GM19463 (cell line): Measurements from ENCODE around the gene TRAPPC2B.

Source experiments
- ATAC-seq: cut with Tn5 transposase; IDR thresholded peaks from one replicate; pipeline ENCODE4 v1.9.1; 2021; ENCODE audit warnings: mild to moderate bottlenecking, moderate library complexity; ENCODE audit not compliant: unreplicated experiment

Gene TRAPPC2B

DNA sequence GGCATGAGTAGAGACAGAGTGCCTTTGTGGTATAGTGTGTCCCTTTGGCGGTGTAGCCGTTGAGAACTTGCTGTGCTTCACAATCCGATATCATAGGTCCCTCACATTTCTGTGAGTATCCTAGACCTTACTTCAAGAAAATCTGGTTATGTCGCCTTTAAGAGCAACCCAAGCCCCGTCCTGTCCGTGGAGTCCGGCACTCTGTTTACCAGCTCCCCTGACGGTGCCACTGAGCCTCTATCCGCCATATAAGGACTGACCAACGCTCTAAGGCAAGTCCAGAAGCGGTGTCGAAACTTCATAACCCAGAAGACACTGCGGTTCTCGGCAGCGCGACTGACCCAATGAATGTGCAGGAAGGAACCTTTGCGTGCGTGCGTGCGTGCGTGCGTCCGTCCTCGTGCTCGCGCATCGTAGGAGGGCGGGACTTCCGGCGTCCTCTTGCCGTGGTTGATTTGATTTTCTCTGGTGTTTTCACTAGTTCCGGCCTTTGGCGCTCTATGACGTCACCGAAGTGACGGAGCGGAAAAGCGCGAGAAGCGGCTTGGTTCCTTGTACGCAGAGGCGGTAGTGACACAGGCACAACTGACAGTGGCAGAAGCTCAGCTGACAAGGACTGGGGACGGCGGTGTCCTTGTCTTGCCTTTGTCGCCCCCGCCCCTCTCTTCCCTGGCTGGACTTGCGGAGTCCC lies at the start of gene TRAPPC2B, which contains the start of gene ZNF547:
Gene TRAPPC2B, plus strand, starts transcription at position 555 of the 691 bp plus-strand sequence. CDS start 1,283 bp downstream, outside the sequence.
Gene ZNF547, plus strand, starts transcription at position 555 of the 691 bp plus-strand sequence. CDS start 5,005 bp downstream, outside the sequence.
- ATAC-seq: peak; percentile 95

- no peak for ATAC-seq
Measured at GRCh38 chr19:57314146-57314545, 49.2 kb upstream of the TRAPPC2B start.

GRCh38 chr19:57317503-57317902 lies 45.8 kb upstream of the TRAPPC2B start:
- ATAC-seq: no peak

DNA sequence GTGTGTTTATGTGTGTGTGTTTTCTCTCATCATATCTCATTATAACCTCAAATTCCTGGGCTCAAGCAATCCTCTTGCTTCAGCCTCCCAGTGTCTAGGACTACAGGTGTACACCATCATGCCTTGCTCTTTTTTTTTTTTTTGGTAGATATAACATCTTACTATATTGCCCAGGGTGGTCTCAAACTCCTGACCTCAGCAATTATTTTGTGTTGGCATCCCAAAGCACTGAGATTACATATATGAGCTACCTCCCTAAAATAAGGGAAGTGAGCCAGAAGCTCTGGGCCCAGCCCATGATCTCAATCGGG lies 43.5 kb upstream of the TRAPPC2B start:
- ATAC-seq: no peak

DNA sequence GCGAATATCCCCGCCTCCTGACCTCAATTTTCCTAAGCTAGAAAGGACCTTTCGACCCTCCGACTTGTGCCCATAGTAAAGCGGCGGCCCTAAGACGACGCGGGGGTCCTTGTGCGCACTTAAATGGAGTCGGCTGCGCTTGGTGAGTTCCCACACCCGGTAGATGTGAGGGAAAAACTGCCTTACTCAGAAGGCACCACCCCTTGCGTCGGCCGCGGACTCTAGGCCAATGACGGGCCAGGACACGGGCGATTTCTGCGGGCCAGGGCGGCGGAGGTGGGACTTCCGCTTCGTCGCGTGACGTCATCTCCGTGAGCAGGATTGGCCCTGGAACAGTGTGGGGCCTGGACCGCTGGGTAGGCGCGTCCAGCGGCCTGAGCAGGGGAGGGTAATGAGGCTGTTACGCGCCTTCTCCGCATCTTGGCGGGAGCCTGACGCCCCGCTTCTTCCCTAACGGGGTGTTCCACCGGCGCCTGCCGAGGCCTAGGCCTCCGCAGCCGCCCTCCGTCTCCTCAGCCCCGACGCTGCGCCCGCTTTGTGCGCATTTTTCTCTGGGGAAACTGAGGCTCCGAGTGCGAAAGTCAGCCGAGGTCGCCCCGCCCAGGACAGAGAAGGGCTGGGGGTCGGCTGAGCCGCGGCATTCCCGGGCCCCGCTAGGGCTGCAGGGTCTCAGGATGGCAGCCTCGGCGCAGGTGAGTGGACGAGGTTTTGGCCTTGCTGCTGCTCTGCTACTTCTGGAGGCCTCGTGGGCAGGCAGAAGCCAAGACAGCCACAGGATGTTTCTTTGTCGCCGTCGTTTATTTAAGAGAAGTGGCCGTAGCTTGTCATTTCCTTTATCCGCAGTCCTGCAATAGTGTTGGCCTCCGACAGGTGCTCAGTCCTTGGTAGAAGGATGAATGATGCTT lies 42.9 kb upstream of the TRAPPC2B start, which contains the start of gene ZNF543:
Gene ZNF543, plus strand, starts transcription at position 293 of the 905 bp plus-strand sequence. Its CDS starts 382 bp downstream, at position 675.
- peak; percentile 98 for ATAC-seq

DNA sequence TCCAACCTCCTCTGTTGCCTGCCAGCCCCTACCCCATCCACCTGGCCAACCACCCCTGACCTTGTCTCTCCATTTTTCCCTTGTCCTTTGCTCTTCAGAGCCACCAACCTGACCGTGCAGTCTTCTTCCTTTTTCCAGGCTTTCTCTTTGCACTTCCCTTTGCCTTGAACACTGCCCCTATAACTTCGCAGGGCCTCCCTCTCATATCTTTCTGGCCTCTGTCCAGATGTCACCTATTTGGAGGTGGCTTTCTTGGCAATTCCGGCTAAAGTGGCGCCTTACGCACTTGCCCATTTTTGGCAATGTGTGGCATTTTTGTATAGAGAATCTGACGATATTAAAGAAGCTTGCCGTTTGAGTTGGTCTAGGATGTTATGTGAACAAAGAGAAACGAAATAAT lies 42.2 kb upstream of the TRAPPC2B start:
- no peak for ATAC-seq

DNA sequence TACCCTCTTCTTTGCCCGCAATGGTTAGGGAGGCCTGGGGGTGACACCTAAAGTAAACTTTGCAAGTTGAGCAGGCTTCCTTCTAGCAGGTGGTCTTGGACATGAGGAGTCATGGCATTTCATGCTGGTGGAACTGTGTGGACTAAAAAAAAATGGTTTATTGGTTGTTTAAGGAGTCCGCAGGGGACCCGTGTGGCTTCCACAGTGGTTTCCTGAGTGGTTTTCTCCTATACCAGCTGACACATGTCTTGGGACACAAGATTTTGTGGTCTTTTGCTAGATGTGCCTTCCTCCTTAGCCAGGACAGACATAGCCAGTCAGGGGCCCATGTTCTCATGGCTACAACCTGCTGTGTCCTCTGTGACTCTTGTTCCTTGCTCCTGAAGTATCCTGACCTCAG lies 41.6 kb upstream of the TRAPPC2B start:
- ATAC-seq: no peak

GRCh38 chr19:57324992-57325391 lies 38.4 kb upstream of the TRAPPC2B start:
- ATAC-seq: no peak

DNA sequence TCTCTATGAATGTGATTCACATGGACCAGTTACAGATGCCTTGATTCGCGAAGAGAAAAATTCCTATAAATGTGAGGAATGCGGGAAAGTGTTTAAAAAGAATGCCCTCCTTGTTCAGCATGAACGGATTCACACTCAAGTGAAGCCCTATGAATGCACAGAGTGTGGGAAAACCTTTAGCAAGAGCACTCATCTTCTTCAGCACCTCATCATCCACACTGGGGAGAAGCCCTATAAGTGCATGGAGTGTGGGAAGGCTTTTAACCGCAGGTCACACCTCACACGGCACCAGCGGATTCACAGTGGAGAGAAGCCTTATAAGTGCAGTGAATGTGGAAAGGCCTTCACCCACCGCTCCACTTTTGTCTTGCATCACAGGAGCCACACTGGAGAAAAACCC lies 35.4 kb upstream of the TRAPPC2B start:
- ATAC-seq: no peak

- ATAC-seq: no peak
Measured at GRCh38 chr19:57334191-57334590, 29.2 kb upstream of the TRAPPC2B start.

DNA sequence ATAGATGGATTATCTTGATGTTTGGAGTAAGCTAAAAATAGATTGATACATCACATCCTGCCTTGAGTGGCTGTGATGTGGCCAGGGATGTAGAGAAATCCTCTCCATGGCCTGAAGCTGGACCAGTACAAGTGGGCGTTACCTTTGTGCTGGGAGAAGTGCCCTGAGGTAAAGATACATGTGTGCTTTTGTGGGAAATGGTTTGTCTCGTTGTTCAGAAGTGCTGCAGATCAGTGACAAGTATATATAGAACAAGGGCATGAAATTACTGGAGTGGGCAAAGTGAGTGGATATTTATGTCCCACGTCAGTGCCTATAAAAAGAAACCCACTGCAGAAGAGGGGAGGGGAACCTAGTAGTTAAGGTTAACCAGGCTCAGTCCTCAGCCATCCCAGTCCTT lies 24.5 kb upstream of the TRAPPC2B start:
- ATAC-seq: no peak

DNA sequence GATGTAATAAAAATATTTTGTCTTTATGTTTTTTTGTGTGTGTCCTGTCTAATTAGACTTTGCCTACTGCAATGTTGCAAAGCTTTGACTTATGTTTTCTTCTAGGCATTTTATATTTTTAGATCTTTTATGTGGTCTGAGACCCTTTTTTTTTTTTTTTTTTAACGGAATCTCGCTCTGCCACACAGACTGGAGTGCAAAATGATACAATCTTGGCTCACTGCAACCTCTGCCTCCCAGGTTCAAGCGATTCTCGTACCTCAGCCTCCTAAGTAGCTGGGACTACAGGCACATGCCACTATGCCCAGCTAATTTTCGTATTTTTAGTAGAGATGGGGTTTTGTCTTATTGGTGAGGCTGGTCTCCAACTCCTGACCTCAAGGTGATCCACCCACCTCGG lies 20.8 kb upstream of the TRAPPC2B start:
- ATAC-seq: no peak

- no peak for ATAC-seq
Measured at GRCh38 chr19:57348136-57348535, 15.2 kb upstream of the TRAPPC2B start.

DNA sequence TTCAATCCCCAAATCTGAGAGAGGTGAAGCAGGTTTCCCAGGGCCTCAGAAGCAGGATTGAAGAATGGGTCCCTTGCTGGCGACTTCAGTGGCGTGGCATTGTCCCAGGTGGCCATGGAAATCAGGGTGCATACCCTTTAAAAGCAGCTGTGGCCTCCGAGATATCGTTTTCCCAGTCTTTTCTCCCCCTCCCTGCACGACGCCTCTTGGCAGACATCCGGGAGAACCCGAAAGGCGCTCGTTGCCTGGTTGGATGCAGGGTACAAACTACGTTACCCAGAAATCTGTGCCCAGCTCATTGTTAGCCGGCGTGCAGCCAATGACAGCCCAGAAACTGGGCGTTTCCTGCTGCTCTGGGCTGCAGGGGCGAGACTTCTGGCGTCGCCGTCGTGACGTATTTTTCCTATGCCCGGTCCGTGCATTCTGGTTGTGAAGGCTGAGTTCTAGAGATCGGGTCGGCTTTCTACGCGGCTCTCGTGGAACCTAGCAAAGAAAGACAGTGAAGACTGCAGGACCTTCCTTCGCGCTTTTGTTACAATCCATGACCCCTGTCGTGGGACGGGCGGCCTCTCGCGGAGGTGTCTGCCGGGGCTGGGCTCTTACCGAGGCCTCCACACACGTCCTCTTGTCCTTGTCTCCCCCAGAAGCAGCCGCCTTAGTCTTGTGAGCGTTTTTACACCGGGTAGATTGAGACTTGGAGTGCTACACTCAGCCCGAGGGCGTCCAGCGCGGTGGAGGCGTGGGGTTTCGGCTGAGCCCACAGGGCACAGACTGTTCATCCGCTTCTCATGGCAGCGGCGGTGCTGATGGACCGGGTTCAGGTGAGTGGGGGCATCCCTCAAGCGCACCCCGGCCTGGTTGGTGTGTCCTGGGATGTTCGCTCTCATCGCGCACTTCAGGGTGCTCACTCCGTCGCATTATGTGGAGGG lies 12.2 kb upstream of the TRAPPC2B start, which contains the start of gene ZNF304:
Gene ZNF304, plus strand, starts transcription at position 395 of the 929 bp plus-strand sequence. Its CDS starts 394 bp downstream, at position 789.
- peak; percentile 100 for ATAC-seq

DNA sequence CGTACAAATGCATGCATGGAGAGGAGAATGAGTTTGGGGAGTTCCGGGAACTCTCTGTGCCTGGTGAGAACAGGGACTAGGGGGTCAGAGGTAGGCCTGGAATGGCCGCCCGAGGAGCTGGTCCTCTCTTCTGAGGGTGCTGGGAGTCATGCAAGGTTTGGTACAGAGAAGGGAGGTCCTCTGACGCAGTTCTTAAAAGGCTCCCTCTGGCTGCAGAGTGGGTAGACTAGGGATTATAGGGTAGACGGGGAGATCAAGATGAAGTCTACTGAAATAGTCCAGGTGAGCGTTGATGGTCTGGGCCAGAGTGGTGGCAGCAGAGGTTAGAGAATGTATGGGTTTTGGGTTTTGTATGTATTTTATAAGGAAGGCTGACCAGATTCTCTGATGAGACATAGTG lies 11.5 kb upstream of the TRAPPC2B start:
- no peak for ATAC-seq

DNA sequence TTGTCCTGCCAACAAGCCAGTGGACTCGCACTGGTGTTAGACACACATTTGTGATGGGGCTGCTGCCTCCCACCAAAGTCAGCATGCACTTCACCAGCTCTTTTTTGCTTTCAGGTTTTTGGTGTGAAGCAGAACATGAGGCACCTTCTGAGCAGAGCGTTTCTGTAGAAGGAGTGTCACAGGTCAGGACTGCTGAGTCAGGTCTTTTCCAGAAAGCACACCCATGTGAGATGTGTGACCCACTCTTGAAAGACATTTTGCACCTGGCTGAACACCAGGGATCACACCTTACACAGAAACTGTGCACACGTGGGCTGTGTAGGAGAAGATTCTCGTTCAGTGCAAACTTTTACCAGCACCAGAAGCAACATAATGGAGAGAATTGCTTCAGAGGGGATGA lies 7.4 kb upstream of the TRAPPC2B start:
- no peak for ATAC-seq

DNA sequence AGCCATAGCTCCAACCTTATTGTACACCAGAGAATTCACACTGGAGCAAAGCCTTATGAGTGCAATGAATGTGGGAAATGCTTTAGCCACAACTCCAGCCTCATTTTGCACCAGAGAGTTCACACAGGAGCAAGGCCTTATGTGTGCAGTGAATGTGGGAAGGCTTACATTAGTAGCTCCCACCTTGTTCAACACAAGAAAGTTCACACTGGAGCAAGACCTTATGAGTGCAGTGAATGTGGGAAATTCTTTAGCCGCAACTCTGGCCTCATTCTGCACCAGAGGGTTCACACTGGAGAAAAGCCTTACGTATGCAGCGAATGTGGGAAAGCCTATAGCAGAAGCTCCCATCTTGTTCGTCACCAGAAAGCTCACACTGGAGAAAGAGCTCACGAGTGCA lies 5.9 kb upstream of the TRAPPC2B start:
- ATAC-seq: no peak

DNA sequence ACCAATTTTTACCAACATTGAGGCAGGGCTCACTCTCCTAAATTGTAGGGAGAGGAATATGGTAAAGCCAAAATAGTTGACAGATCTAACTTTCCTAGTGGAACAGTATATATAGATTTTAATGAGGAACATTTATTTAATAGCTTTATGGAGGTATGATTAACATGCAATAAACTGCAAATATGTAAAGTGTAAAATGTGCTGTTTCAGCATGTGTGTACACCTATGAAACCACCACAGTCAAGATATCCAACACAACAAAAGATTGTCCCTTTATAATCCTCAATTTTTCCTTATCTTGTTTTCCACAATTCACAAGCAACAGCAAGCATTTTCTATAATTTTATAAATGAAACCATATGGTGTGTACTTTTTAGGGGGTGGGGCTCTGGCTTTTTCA lies 4.1 kb upstream of the TRAPPC2B start:
- no peak for ATAC-seq

- no peak for ATAC-seq
Measured at GRCh38 chr19:57362419-57362818, 932 bp upstream of the TRAPPC2B start.

- ATAC-seq: peak; percentile 8
Measured at GRCh38 chr19:57363688-57364181, 384 bp downstream of the TRAPPC2B start.

DNA sequence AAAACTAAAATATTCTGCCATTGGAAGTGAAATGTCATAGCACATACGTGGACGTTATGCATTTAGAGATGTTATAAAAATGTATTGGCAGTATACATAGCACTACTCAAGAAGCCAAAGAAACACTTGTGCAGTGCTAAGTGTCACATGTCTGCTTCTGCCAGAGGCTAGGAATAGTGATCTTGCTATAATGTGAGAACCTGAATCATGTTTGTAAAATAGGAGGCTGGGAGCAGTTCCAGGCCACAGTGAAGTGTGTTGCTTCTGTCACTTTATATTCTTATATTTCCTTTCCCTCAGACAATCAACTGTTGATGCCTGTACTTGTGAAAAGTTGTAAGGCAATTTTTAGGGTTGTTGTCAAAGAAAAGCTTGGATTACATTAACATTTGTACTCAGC lies 3.4 kb downstream of the TRAPPC2B start:
- ATAC-seq: no peak
